Activated T-cell treated with anti-CD3 and anti-CD28 coated beads, Interleukin-2, amount 50 U/mL, for 24 hours (primary cell): ENCODE measurements around the gene LRRC14B.
"Not testable (repeated sequence)": the region's sequence is repeated elsewhere in the genome, so short reads cannot be mapped to it uniquely, and the experiment has no call there.

Source experiments
- DNase-seq: peaks from one replicate; pipeline ENCODE4 v3.0.0-alpha.2; 2020
- H3K27ac Mint-ChIP-seq: 2 replicates; pipeline ENCODE4 v1.8.0; 2020; ENCODE audit warnings: mild to moderate bottlenecking, mixed read lengths
- H3K27me3 Mint-ChIP-seq: 2 replicates; pipeline ENCODE4 v1.8.0; 2020; ENCODE audit warnings: mixed read lengths
- H3K36me3 Mint-ChIP-seq: 2 replicates; pipeline ENCODE4 v1.8.0; 2020; ENCODE audit warnings: low read depth, mixed read lengths
- H3K4me1 Mint-ChIP-seq: 2 replicates; pipeline ENCODE4 v1.8.0; 2020; ENCODE audit warnings: low read depth, mixed read lengths
- H3K4me3 Mint-ChIP-seq: 2 replicates; pipeline ENCODE4 v1.8.0; 2020; ENCODE audit warnings: mild to moderate bottlenecking, moderate library complexity, mixed read lengths
- H3K9me3 Mint-ChIP-seq: 2 replicates; pipeline ENCODE4 v1.8.0; 2020; ENCODE audit warnings: mixed read lengths

LRRC14B gene

DNA sequence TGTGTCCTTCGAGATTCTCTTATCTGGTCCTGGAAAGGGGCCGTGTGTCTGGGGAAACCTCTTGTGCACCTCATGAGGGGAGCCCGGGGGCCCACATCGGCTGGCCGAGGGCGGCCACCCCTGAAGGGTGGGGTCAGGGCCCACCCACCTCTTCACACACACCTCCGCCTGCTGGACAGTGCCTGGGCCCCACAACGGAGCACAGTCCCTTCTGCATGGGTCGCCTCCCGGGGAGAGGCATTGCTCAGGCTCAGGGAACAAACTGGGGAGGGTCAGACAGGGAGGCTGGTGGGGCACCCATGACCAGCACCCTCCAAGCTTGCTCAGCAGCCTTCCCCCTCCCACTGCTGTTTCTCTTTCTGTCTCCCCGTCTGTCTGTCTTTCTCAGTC lies 1.3 kb upstream of the LRRC14B start:
- Mint-ChIP-seq H3K36me3 (no peaks in the 10 kb centered on the region), H3K9me3 (no peaks in the 10 kb centered on the region), H3K4me1 (peaks cover 14% of the 10 kb centered on the region), H3K4me3 (no peak overlapping the region), H3K27ac (no peak overlapping the region), H3K27me3 (peaks cover 22% of the 10 kb centered on the region)
- no peak for DNase-seq

DNA sequence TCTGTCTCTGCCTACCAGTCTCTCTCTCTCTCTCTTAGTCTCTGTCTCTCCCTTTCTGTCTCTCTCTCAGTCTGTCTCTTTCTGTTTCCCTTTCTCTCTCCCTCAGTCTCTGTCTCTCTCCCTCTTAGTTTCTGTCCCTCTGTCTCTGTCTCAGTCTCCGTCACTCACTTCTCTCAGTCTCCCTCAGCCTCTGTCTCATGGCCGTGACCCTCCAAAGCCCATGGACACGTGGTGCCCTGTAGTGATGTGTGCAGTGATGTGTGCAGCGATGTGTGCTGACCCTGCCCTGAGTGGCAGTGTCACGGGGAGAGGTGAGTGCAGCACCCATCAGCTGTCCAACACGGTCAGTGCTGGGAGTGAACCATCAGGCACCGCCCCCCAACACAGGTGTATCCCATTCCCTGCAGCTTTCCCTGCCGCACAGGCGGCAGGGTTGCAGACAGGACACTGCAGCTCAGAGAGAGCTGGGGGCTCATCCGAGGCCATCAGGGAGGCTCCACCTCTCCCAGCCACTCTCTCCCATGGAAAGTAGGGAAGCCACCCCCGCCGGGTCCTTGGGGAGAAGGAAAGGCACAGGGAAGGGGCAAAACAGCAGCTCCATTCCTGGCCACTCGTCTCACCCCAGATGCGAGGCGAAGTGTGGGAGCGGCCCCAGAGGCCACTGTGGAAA lies 794 bp upstream of the LRRC14B start:
- Mint-ChIP-seq H3K27ac (no peak overlapping the region), H3K9me3 (no peaks in the 10 kb centered on the region), H3K27me3 (peaks cover 22% of the 10 kb centered on the region), H3K4me3 (no peak overlapping the region), H3K4me1 (peaks cover 17% of the 10 kb centered on the region), H3K36me3 (no peaks in the 10 kb centered on the region)
- DNase-seq = no peak

DNA sequence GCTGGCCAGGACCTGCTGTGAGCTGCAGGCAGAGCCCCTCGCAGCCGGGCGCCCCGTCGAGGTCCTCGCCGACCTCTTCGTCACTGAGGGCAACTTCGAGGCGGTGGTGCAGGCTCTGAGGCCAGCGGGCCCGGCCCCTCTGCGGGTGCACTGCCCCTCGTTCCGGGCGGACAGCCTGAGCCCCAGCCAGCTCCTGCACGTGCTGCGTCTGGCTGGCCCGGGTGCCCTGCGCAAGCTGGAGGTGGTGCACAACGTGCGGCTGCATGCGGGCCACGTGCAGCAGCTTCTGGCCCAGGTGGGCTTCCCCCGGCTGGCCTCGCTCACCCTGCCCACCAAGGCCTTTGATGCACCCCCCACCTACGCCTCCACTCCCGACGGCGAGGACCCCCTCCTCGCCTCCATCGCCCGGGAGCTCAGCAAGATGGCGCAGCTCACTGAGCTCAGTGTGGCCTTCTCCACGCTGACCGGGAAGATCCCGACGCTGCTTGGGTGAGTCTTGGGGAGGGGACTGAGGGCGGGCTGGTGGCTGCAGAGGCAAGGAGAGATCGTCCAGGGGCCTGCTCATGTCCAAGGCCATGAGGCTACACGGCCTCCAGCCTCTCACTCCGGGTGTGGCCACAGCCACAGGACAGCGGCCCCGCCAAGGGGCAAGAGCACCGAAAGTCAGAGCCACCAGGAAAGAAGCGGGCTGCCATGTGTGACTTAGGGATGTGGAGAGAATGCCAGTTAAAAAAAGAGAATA lies 825 bp downstream of the LRRC14B start:
- Mint-ChIP-seq H3K4me1 (peaks cover 17% of the 10 kb centered on the region), H3K27me3 (peaks cover 22% of the 10 kb centered on the region), H3K27ac (no peak overlapping the region), H3K9me3 (no peaks in the 10 kb centered on the region), H3K36me3 (no peaks in the 10 kb centered on the region), H3K4me3 (no peak overlapping the region)
- no peak for DNase-seq

DNA sequence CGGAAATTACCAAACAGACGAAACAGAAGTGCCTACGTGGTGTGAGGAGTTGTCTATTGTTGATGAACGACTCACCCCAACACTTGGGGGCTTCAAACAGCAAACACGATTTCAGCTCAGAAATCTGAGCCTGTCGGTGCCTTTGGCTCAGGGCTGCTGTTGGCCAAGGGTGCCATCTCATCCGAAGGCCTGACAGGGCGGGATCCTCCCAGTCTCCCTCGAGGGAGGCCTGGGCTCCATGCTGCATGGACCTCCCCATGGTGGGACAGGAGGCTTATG lies 1.3 kb downstream of the LRRC14B start:
- H3K27me3 Mint-ChIP-seq = peaks cover 22% of the 10 kb centered on the region
- no peak overlapping the region for H3K4me3 Mint-ChIP-seq
- H3K36me3 Mint-ChIP-seq = no peaks in the 10 kb centered on the region
- H3K9me3 Mint-ChIP-seq = no peaks in the 10 kb centered on the region
- H3K27ac Mint-ChIP-seq = no peak overlapping the region
- no peak for DNase-seq
- H3K4me1 Mint-ChIP-seq = peaks cover 17% of the 10 kb centered on the region

DNA sequence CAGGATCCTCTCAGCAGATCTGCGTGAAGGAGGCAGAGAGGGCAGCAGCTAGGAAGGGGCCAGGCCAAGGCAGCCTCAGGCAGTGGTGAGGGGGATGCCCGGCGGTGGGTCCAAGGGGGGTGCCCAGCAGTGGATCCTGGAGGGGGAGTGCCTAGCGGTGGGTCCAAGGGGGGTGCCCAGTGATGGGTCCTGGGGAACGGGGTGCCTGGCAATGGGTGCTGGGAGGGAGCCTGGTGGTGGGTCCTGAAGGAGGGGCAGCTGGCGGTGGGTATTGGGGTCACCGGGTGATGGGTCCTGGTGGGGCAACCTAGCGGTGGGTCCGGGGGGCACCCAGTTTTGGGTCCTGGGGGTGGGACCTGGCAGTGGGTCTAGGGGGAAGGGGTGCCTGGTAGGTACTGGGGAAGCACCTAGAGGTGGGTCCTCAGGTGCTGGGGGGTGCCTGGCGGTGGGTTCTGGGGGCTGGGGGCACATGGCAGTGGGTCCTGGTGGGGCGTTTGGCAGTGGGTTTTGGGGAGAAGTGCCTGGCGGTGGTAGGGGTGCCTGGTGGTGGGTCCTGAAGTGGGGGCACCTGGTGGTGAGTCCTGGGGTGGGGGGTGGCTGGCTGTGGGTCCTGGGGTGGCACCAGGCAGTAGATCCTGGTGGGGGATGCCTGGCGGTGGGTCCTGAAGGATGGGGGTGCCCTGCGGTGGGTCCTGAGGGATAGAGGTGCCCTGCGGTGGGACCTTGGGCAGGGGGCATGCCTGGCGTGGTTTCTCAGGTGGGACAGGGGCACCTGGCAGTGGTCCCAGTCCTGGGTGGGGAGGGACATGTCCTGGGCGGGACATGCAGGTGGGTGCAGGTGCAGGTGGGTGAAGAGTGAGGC lies 1.9 kb downstream of the LRRC14B start:
- H3K27me3 Mint-ChIP-seq = peaks cover 22% of the 10 kb centered on the region
- H3K9me3 Mint-ChIP-seq = no peaks in the 10 kb centered on the region
- DNase-seq = no peak
- H3K4me3 Mint-ChIP-seq = no peak overlapping the region
- H3K27ac Mint-ChIP-seq = no peak overlapping the region
- peaks cover 16% of the 10 kb centered on the region for H3K4me1 Mint-ChIP-seq
- H3K36me3 Mint-ChIP-seq = no peaks in the 10 kb centered on the region

DNA sequence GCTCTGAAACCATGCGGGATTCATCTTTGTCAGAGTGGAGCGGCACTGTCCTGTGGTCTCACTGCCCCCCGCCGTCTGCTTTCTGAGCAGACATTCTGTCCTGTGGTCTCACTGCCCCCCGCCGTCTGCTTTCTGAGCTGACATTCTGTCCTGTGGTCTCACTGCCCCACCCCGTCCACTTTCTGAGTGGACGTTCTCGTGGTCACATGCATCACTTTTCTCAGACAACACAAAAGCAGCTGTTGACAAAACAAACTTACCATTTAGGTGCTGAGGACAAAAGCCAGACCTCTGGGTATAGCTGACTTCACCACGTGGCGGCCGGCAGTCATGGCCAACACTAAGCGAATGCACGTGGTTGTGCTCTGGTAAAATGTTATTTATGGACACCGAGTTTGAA lies 2.8 kb downstream of the LRRC14B start:
- H3K36me3 Mint-ChIP-seq = no peaks in the 10 kb centered on the region
- H3K4me3 Mint-ChIP-seq = no peak overlapping the region
- peaks cover 18% of the 10 kb centered on the region for H3K27me3 Mint-ChIP-seq
- no peaks in the 10 kb centered on the region for H3K9me3 Mint-ChIP-seq
- DNase-seq = no peak
- no peak overlapping the region for H3K27ac Mint-ChIP-seq
- H3K4me1 Mint-ChIP-seq = peaks cover 9% of the 10 kb centered on the region

DNA sequence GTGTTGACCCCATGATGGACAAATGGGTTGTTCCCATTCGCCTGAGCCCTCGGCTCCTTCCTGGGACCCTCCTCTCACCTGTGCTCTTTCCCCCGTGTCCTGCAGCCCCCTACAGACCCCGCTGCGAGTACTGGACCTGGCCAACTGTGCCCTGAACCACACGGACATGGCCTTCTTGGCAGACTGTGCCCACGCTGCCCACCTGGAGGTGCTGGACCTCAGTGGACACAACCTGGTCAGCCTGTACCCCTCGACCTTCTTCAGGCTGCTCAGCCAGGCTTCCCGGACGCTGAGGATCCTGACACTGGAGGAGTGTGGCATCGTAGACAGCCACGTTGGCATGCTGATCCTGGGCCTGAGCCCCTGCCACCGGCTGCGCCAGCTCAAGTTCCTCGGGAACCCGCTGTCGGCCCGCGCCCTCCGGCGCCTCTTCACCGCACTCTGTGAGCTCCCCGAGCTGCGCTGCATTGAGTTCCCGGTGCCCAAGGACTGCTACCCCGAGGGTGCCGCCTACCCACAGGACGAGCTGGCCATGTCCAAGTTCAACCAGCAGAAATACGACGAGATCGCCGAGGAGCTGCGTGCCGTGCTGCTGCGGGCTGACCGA lies 3.4 kb downstream of the LRRC14B start:
- H3K27ac Mint-ChIP-seq = no peak overlapping the region
- H3K4me3 Mint-ChIP-seq = no peak overlapping the region
- peaks cover 18% of the 10 kb centered on the region for H3K27me3 Mint-ChIP-seq
- DNase-seq = no peak
- peaks cover 9% of the 10 kb centered on the region for H3K4me1 Mint-ChIP-seq
- no peaks in the 10 kb centered on the region for H3K36me3 Mint-ChIP-seq
- H3K9me3 Mint-ChIP-seq = no peaks in the 10 kb centered on the region

DNA sequence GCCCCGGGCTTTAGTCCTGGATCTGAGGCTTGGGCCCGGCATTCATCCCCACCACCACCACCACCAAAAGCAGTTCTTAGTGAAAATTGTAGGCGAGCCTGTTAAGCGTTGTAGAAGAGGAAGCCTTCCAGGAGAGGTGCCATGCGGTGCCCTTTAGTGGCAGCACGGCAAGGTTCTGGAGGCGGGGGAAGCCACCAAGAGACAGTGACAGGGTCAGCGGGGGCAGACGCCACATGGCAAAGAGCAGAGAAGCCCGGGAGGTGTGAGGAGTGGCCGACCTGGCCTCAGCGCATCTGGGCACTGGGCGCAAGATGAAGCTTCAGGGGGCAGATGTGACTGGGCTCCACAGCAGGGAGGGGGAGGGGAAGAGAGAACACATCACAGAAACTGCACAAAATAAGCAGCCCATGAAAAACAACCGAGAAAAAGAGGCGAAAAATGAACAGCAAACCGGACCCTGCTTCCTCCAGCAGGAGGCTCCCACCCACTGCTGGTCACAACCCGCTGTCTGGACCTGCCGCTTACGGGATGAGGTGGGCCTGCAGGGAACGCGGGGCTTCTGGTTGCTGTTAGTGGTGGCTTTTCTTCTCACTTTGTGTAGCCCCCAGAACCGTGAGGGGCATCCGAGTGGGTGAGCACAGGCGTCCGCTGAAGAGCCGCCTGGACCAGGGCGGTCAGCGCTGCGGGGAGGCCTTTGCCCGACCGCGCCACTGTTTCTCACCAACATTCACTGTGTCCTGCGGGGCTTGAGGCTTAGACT lies 4.3 kb downstream of the LRRC14B start:
- no peak for DNase-seq
- Mint-ChIP-seq H3K36me3 (no peaks in the 10 kb centered on the region), H3K9me3 (no peaks in the 10 kb centered on the region), H3K4me3 (no peak overlapping the region), H3K4me1 (peaks cover 7% of the 10 kb centered on the region), H3K27ac (no peak overlapping the region), H3K27me3 (peaks cover 13% of the 10 kb centered on the region)

DNA sequence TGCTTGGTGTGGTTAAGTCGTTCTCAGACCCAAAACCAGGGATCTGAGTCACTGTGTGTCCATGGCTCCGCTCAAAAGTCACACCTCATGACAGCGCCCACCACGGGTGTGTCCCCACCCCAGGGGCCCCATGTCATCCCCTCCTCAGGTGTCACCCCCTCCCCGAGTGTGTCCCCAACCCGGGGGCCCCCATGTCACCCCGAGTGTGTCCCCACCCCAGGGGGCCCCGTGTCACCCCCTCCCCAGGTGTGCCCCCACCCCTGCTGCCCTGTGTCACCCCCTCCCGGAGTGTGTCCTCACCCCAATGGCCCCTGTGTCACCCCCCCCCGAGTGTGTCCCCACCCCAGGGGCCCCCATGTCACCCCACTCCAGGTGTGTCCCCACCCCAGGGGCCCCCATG lies 5.1 kb downstream of the LRRC14B start:
- Mint-ChIP-seq H3K4me1 (peaks cover 3% of the 10 kb centered on the region), H3K9me3 (no peaks in the 10 kb centered on the region), H3K27ac (no peak overlapping the region), H3K27me3 (peaks cover 9% of the 10 kb centered on the region), H3K36me3 (no peaks in the 10 kb centered on the region), H3K4me3 (no peak overlapping the region)
- DNase-seq = no peak

DNA sequence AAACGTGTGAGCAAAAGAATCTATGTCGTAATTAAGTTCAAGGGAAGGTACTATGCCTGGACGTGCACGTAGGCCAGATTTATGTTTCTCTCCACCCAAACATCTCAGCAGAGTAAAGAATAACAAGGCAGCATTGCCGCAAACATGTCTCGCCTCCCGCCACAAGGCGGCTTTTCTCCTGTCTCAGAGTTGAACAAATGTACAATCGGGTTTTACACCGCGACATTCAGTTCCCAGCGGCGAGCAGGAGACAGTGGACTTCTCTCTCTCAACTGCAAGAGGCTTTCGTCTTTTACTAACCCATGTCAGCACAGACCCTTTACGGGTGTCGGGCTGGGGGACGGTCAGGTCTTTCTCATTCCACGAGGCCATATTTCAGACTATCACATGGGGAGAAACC lies 5.7 kb downstream of the LRRC14B start:
- H3K4me1 Mint-ChIP-seq, H3K9me3 Mint-ChIP-seq, DNase-seq, H3K27ac Mint-ChIP-seq, H3K36me3 Mint-ChIP-seq, H3K27me3 Mint-ChIP-seq, H3K4me3 Mint-ChIP-seq: not testable (repeated sequence)

DNA sequence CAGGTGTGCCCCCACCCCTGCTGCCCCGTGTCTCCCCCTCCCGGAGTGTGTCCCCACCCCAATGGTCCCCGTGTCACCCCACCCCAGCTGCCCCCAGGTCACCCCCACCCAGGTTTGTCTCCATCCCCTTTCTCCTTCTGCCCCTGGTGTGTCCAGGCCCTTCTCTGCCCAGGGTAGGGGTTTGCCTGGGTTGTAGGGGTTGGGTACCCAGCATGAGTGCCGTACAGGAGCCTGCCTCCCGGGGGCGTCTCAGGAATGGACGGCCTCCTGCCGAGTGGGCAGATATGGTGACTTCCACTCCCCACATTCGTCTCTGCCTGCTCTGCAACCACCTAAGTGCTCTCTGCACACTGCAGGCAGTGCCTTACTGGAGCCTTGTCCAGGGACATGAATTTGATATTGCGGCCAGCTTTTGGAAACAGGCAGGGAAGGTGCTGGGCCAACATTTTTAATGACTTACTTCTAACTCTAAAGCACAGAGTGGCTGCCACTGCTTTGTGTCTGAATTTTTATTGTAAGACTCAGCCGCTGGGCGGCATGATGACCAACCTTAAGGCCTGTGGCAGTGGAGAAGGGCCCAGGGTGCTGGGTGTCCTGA lies 6.7 kb downstream of the LRRC14B start:
- H3K9me3 Mint-ChIP-seq = no peaks in the 10 kb centered on the region
- H3K4me1 Mint-ChIP-seq = peaks cover 3% of the 10 kb centered on the region
- H3K27ac Mint-ChIP-seq = no peak overlapping the region
- DNase-seq = no peak
- H3K36me3 Mint-ChIP-seq = peaks cover 6% of the 10 kb centered on the region
- no peaks in the 10 kb centered on the region for H3K27me3 Mint-ChIP-seq
- no peak overlapping the region for H3K4me3 Mint-ChIP-seq

DNA sequence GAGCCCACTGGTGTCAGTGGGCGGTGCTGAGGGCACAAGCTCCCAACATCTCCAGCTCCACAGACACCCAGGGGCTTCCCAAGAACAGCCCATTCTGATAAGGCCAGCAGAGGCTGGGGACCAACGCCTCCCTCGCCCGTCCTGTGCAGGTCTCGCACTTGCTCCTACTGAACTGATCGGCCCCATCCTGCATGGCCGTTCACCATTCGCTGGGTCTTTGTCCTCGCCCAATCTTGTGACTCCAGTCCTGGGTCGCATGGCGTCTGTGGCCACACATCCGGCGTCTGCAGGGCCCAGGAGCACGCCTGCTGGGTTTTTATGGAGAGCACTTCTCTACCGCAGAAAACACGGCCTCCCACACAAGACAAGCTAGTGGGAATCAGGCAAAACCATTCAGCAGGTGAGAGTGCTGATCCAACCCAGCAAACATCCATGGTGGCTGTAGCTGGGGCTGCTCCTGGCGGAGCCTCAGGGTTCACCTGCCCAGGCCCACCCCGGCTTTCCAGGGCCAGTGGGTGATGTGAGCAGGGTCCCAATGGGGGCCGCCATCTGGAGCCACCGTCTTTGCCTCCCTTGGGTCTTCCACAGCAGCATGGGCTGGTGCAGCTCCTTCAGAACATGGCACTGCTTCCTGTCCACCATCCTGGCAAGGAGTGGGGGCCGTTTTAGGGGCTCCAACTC lies 7.4 kb downstream of the LRRC14B start:
- Mint-ChIP-seq H3K4me3 (no peak overlapping the region), H3K36me3 (peaks cover 11% of the 10 kb centered on the region), H3K27me3 (no peaks in the 10 kb centered on the region), H3K27ac (no peak overlapping the region), H3K9me3 (no peaks in the 10 kb centered on the region), H3K4me1 (peaks cover 3% of the 10 kb centered on the region)
- no peak for DNase-seq

DNA sequence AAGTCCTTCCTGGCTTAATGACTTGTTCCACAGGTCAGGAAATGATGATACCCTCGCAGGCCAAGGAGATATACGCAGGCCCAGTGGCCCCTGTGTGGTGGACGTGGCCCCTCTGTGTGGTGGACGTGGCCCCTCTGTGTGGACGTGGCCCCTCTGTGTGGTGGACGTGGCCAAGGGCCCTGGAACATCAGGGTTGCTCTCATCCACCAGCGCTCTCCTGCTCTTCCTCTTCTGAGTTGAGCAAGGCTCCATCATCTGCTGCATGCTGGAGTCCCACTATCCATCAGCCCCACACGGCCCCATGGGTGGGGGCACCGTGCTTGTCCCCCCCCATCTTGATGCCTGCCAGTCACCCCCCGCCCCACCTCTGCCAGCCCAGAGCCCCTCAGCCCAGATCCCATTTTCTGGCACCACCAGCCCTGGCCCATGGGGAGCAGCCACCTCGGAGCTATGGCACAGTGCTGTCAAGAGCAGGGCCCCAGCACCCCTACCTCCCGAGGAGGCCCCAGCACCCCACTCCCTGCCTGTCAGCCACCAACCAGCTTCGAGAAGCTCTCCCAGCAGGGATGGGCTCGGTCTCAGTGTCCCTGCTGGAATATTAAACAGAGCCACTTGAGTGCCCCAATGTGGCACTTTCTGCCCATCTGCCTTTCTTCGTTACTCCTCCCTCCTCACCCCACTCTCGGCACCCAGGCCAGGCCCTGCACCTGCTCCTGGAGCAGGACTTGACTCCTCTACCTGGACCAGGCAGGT lies 8.1 kb downstream of the LRRC14B start:
- H3K27ac Mint-ChIP-seq = no peak overlapping the region
- no peak overlapping the region for H3K4me3 Mint-ChIP-seq
- H3K36me3 Mint-ChIP-seq = peaks cover 18% of the 10 kb centered on the region
- no peaks in the 10 kb centered on the region for H3K9me3 Mint-ChIP-seq
- H3K4me1 Mint-ChIP-seq = peaks cover 3% of the 10 kb centered on the region
- DNase-seq = no peak
- no peaks in the 10 kb centered on the region for H3K27me3 Mint-ChIP-seq
